IMR-90 (cell line): ENCODE results near the gene ANO4. TPM values are rescaled to one million over a fixed set of nuclear protein-coding genes. Genes with fewer than 3 reads are reported as not detected.

Experiments used
- ATAC-seq: fragments of 200-7000 bp; cut with Tn5 transposase; 2 replicates; pipeline ENCODE4 v1.9.1; 2020; ENCODE audit warnings: low read depth, mild to moderate bottlenecking, moderate library complexity
- BruUV-seq: library from RNA; stranded (reverse); fragments of 400-500 nt; replicated peaks from 2 replicates; lab custom pipeline; 2021; lab: Mats Ljungman, UMichigan
- CTCF ChIA-PET: fragments of 300-600 bp; formaldehyde crosslinking; extraction: SDS; loops from one replicate; lab custom pipeline; 2021; ENCODE audit warnings: antibody characterized with exemption; lab: Yijun Ruan, JAX
- POLR2A ChIA-PET: fragments of 300-600 bp; sonication (Branson Sonifier 250); formaldehyde crosslinking; loops from one replicate; lab custom pipeline; 2022; ENCODE audit warnings: antibody characterized with exemption; ENCODE audit not compliant: unreplicated experiment; lab: Charles Lee
- DNase-seq: peaks from one replicate; pipeline ENCODE4 v3.0.0; 2013
- H2AFZ ChIP-seq: replicated peaks from 2 replicates; pipeline ENCODE3; 2013; ENCODE audit warnings: low read length, mild to moderate bottlenecking; ENCODE audit not compliant: poor library complexity
- H2AK5ac ChIP-seq: 2 replicates; pipeline ENCODE4 v1.6.1; 2013; ENCODE audit warnings: low read depth, low read length, inconsistent platforms
- H2AK9ac ChIP-seq: replicated peaks from 2 replicates; pipeline ENCODE3; 2013; ENCODE audit warnings: mild to moderate bottlenecking, low read depth, low read length, moderate library complexity; ENCODE audit not compliant: poor library complexity
- H2BK120ac ChIP-seq: 2 replicates; pipeline ENCODE4 v1.6.1; 2013; ENCODE audit warnings: low read depth, low read length, inconsistent platforms
- H2BK15ac ChIP-seq: 3 replicates; pipeline ENCODE4 v1.6.1; 2013; ENCODE audit warnings: low read depth, low read length, inconsistent platforms
- H2BK20ac ChIP-seq: 2 replicates; pipeline ENCODE4 v1.6.1; 2013; ENCODE audit warnings: low read depth, mild to moderate bottlenecking, inconsistent platforms, low read length, moderate library complexity
- H2BK5ac ChIP-seq: 2 replicates; pipeline ENCODE4 v1.6.1; 2013; ENCODE audit warnings: mild to moderate bottlenecking, low read depth, low read length, inconsistent platforms; ENCODE audit not compliant: poor library complexity, severe bottlenecking
- H3K14ac ChIP-seq: replicated peaks from 2 replicates; pipeline ENCODE4 v1.6.1; 2013; ENCODE audit warnings: low read depth, low read length, inconsistent platforms
- H3K18ac ChIP-seq: 2 replicates; pipeline ENCODE4 v1.6.1; 2013; ENCODE audit warnings: low read depth, low read length, control low read depth
- H3K23ac ChIP-seq: 2 replicates; pipeline ENCODE4 v1.6.1; 2013; ENCODE audit warnings: low read depth, low read length, inconsistent platforms
- H3K27ac ChIP-seq: 2 replicates; pipeline ENCODE4 v1.5.1; 2013; ENCODE audit warnings: mild to moderate bottlenecking, control low read depth, low read length; ENCODE audit not compliant: insufficient read depth
- H3K27me3 ChIP-seq: 2 replicates; pipeline ENCODE4 v1.6.1; 2013; ENCODE audit warnings: low read length; ENCODE audit not compliant: control insufficient read depth, insufficient read depth
- H3K36me3 ChIP-seq: 2 replicates; pipeline ENCODE4 v1.6.1; 2013; ENCODE audit warnings: low read length, mixed read lengths; ENCODE audit not compliant: control insufficient read depth, insufficient read depth
- H3K4ac ChIP-seq: 2 replicates; pipeline ENCODE4 v1.6.1; 2013; ENCODE audit warnings: low read depth, low read length, inconsistent platforms
- H3K4me1 ChIP-seq: 2 replicates; pipeline ENCODE4 v1.6.1; 2013; ENCODE audit warnings: low read length, mixed read lengths; ENCODE audit not compliant: control insufficient read depth, insufficient read depth
- H3K4me2 ChIP-seq: 2 replicates; pipeline ENCODE4 v1.6.1; 2013; ENCODE audit warnings: low read depth, mild to moderate bottlenecking, control low read depth, low read length, moderate library complexity
- H3K4me3 ChIP-seq: 2 replicates; pipeline ENCODE4 v1.5.1; 2013; ENCODE audit warnings: low read depth, mild to moderate bottlenecking, control low read depth, low read length, moderate library complexity; ENCODE audit not compliant: insufficient read depth
- H3K56ac ChIP-seq: 2 replicates; pipeline ENCODE4 v1.6.1; 2013; ENCODE audit warnings: low read length, inconsistent platforms; ENCODE audit not compliant: insufficient read depth; ENCODE audit errors: extremely low read depth
- H3K79me1 ChIP-seq, 2 experiments: 2 replicates each; pipeline ENCODE4 v1.6.1; 2013; ENCODE audit warnings: low read length in 2 of 2, inconsistent platforms in 1 of 2, low read depth in 1 of 2
- H3K9ac ChIP-seq: 2 replicates; pipeline ENCODE4 v1.6.1; 2013; ENCODE audit warnings: low read depth, low read length, control low read depth
- H3K9me1 ChIP-seq: 2 replicates; pipeline ENCODE4 v1.6.1; 2013; ENCODE audit warnings: low read length, inconsistent platforms; ENCODE audit not compliant: insufficient read depth
- H3K9me3 ChIP-seq: 2 replicates; pipeline ENCODE4 v1.6.1; 2013; ENCODE audit warnings: low read length; ENCODE audit not compliant: control insufficient read depth, insufficient read depth
- H4K20me1 ChIP-seq: 2 replicates; pipeline ENCODE4 v1.6.1; 2013; ENCODE audit warnings: low read length, inconsistent platforms; ENCODE audit not compliant: insufficient read depth
- H4K5ac ChIP-seq: 2 replicates; pipeline ENCODE4 v1.6.1; 2013; ENCODE audit warnings: mild to moderate bottlenecking, low read depth, low read length, control low read depth
- H4K8ac ChIP-seq, 2 experiments: 2 replicates each; pipeline ENCODE4 v1.6.1; 2013; ENCODE audit warnings: low read depth in 2 of 2, low read length in 2 of 2, control low read depth in 1 of 2, inconsistent platforms in 1 of 2
- H4K91ac ChIP-seq: 2 replicates; pipeline ENCODE4 v1.6.1; 2013; ENCODE audit warnings: low read depth, low read length, inconsistent platforms; ENCODE audit not compliant: insufficient read depth
- BHLHE40 ChIP-seq: fragments of 150-350 bp; IDR thresholded peaks from 2 replicates; pipeline ENCODE4 v1.6.1; 2016; ENCODE audit warnings: mild to moderate bottlenecking, low read depth, low read length
- CEBPB ChIP-seq: IDR thresholded peaks from 2 replicates; pipeline ENCODE4 v1.6.1; 2012; ENCODE audit warnings: low read depth, low read length, improper control_type of control experiment
- ELK1 ChIP-seq: fragments of 150-350 bp; IDR thresholded peaks from 2 replicates; pipeline ENCODE4 v1.6.1; 2016; ENCODE audit warnings: low read depth, mild to moderate bottlenecking, low read length, moderate library complexity, borderline replicate concordance
- FOS ChIP-seq: fragments of 150-350 bp; IDR thresholded peaks from 2 replicates; pipeline ENCODE4 v1.6.1; 2016; ENCODE audit warnings: low read depth, low read length
- MAFK ChIP-seq: IDR thresholded peaks from 2 replicates; pipeline ENCODE4 v1.6.1; 2012; ENCODE audit warnings: low read depth, low read length, improper control_type of control experiment
- MAZ ChIP-seq: IDR thresholded peaks from 2 replicates; pipeline ENCODE4 v1.6.1; 2012; ENCODE audit warnings: low read depth, mild to moderate bottlenecking, low read length, improper control_type of control experiment, moderate library complexity, borderline replicate concordance
- MXI1 ChIP-seq: IDR thresholded peaks from 2 replicates; pipeline ENCODE4 v1.6.1; 2012; ENCODE audit warnings: low read depth, mild to moderate bottlenecking, low read length, moderate library complexity, borderline replicate concordance
- NFE2L2 ChIP-seq: fragments of 150-350 bp; IDR thresholded peaks from 2 replicates; pipeline ENCODE4 v1.6.1; 2016; ENCODE audit warnings: low read depth, mild to moderate bottlenecking, low read length
- RAD21 ChIP-seq: IDR thresholded peaks from 2 replicates; pipeline ENCODE4 v1.6.1; 2012; ENCODE audit warnings: low read length, improper control_type of control experiment
- SMC3 ChIP-seq: fragments of 150-350 bp; IDR thresholded peaks from 2 replicates; pipeline ENCODE4 v1.6.1; 2016; ENCODE audit warnings: low read depth, mild to moderate bottlenecking, antibody characterized with exemption, low read length, moderate library complexity
- WGBS, 2 experiments: methylation state at CpG; one replicate each; pipeline versions ENCODE4 v1.1.5 to v1.1.7; 2013; ENCODE audit warnings: missing lambda C conversion rate in 2 of 2; ENCODE audit not compliant: insufficient read length in 1 of 2; ENCODE audit errors: extremely low coverage in 2 of 2; 5-methylcytosine and 5-hydroxymethylcytosine counted together
- dilution Hi-C: fragments of 300-500 bp; cut with HindIII; formaldehyde crosslinking; loops from one replicate; pipeline ENCODE4 v1.14.3; 2018; ENCODE audit warnings: low sequenced_read_pairs; ENCODE audit not compliant: unreplicated experiment
- in situ Hi-C: fragments of 300-500 bp; cut with MboI; formaldehyde crosslinking; loops from 3 replicates; pipeline ENCODE4 v1.14.3; 2019; ENCODE audit warnings: low sequenced_read_pairs, inconsistent platforms, mixed read lengths
- intact Hi-C: fragments of 100-400 bp; cut with micrococcal nuclease; formaldehyde crosslinking; loops from 2 replicates; pipeline ENCODE4 v1.10.0; 2022
- polyA plus RNA-seq, 3 experiments: library from polyadenylated mRNA; depleted of rRNA; stranded (reverse); fragments of >200 nt; gene quantifications; 2 replicates each; pipeline ENCODE4 v1.2.3, GENCODE V29; 2012; ENCODE audit warnings: low replicate concordance in 1 of 3
- total RNA-seq: library from RNA; depleted of rRNA; stranded (reverse); fragments of >200 nt; gene quantifications from 2 replicates; pipeline ENCODE4 v1.2.3, GENCODE V29; 2012
- TF ChIP-seq, protein P1 (sequence below): fragments of 150-350 bp; IDR thresholded peaks from 2 replicates; pipeline ENCODE4 v1.6.1; 2017; ENCODE audit warnings: mild to moderate bottlenecking, antibody characterized with exemption, low read length, low read depth

Gene ANO4
- total and polyA plus RNA-seq, 2 of the 4 experiments (the other 2 are of a cell fraction): 4.7 to 10.2 TPM

GRCh38 chr12:100795800-100796179 is 1.2 kb downstream of the ANO4 start (continued):
- TF ChIP-seq, protein P1, sequence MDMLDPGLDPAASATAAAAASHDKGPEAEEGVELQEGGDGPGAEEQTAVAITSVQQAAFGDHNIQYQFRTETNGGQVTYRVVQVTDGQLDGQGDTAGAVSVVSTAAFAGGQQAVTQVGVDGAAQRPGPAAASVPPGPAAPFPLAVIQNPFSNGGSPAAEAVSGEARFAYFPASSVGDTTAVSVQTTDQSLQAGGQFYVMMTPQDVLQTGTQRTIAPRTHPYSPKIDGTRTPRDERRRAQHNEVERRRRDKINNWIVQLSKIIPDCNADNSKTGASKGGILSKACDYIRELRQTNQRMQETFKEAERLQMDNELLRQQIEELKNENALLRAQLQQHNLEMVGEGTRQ: no peak
- TF ChIP-seq MAFK: no peak
- TF ChIP-seq NFE2L2: no peak

DNA sequence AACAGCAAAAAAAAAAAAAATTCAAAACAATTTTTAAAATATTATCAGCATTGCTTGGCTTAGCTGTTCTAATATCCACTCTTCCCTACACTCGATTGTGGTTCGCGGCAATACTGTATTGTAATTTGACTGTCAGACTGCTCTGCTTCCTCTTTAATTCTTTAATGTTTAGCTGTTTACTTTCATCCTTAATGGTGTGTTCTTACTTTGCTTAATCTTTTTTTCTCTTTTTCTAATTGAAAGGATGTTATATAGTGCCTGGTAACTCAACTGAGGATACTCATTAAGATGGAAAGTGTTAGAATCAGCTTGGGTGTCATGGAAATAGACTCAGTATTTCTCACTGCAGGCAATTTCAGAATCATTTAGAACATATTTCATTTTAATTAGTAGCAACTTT is 2.0 kb downstream of the ANO4 start:
- H2BK5ac ChIP-seq: peak overlapping the region; percentile 69
- ChIA-PET CTCF (interaction anchor here (0.7 kb wide), 1 partner anchor 255 kb away, joined by 3 read pairs; no protein-coding TSS in a partner anchor), POLR2A (no interaction called here)
- peaks cover 2% of the 10 kb centered on the region; the same call in 1 of the 2 replicates for H3K36me3 ChIP-seq
- DNase-seq (no peak), ATAC-seq (no peak)
- H4K20me1 ChIP-seq: no peaks in the 10 kb centered on the region
- H2AK5ac ChIP-seq: no peak overlapping the region
- H2AK9ac ChIP-seq: no peak overlapping the region
- WGBS, 2 experiments: no CpG with 5 or more reads among the region's 3 CpGs
- H3K27ac ChIP-seq: peak overlapping the region; percentile 31; the same call in 1 of the 2 replicates
- dilution Hi-C loops: no loop called here
- H2BK20ac ChIP-seq: no peak overlapping the region
- peaks cover 20% of the 10 kb centered on the region for H3K4me1 ChIP-seq
- H3K4me2 ChIP-seq: peak overlapping the region; percentile 72
- TF ChIP-seq MXI1 (no peak), SMC3 (no peak), RAD21 (no peak), FOS (no peak), BHLHE40 (no peak), CEBPB (no peak), ELK1 (no peak), MAFK (no peak), MAZ (no peak)
- peak overlapping the region in 1 of 2 experiments; percentile 75; a peak in 1 of 4 replicates for H4K8ac ChIP-seq
- H3K14ac ChIP-seq: no peak overlapping the region
- intact Hi-C loops: loop anchor here (5.0 kb wide), 1 partner anchor 116 kb away; no protein-coding TSS in a partner anchor
- no peak overlapping the region; the same call in 1 of the 2 replicates for H4K91ac ChIP-seq
- H2BK15ac ChIP-seq: no peak overlapping the region
- in situ Hi-C loops: no loop called here
- BruUV-seq: no TSS peak
- peaks cover 5% of the 10 kb centered on the region; the same call in 1 of the 2 replicates for H3K9me1 ChIP-seq
- peak overlapping the region; percentile 51; the same call in 1 of the 2 replicates for H3K56ac ChIP-seq
- peak overlapping the region; percentile 36; the same call in 1 of the 2 replicates for H3K23ac ChIP-seq
- peak overlapping the region; percentile 49 for H3K4me3 ChIP-seq
- peak overlapping the region; percentile 68 for H3K18ac ChIP-seq
- H3K4ac ChIP-seq: no peak overlapping the region
- peaks cover 0 to 5% of the 10 kb centered on the region in 2 experiments; a peak in 1 of 4 replicates for H3K79me1 ChIP-seq
- peak overlapping the region; percentile 61; the same call in 1 of the 2 replicates for H3K9ac ChIP-seq
- H3K27me3 ChIP-seq: no peaks in the 10 kb centered on the region
- H2AFZ ChIP-seq: no peak overlapping the region
- peak overlapping the region; percentile 57; the same call in 1 of the 2 replicates for H2BK120ac ChIP-seq
- H4K5ac ChIP-seq: no peak overlapping the region
- no peaks in the 10 kb centered on the region for H3K9me3 ChIP-seq
